Coronary artery (tissue), 2 donors: ENCODE measurements around the gene RANBP9.

Experiments used
- DNase-seq: peaks from one replicate; pipeline ENCODE4 v3.0.0-alpha.2; 2017; ENCODE audit warnings: low spot score
- H3K27ac ChIP-seq, 2 donors: fragments of 200-600 bp; sonication (generic); one replicate each; pipeline ENCODE4 v1.5.1; 2016 to 2019
- H3K4me3 ChIP-seq: fragments of 200-600 bp; sonication (generic); 2 replicates; pipeline ENCODE4 v1.5.1; 2016; ENCODE audit warnings: mild to moderate bottlenecking, moderate library complexity
- CTCF ChIP-seq: fragments of 200-600 bp; sonication (generic); IDR thresholded peaks from one replicate; pipeline ENCODE4 v1.5.1; 2019; ENCODE audit warnings: antibody characterized with exemption

RANBP9 gene

GRCh38 chr6:13641315-13641714, 70.3 kb downstream of the RANBP9 start:
- peak overlapping the region; percentile 34 to 66 for H3K27ac ChIP-seq
- no peak for TF ChIP-seq CTCF
- H3K4me3 ChIP-seq, result no peak overlapping the region
- DNase-seq, result no peak

DNA sequence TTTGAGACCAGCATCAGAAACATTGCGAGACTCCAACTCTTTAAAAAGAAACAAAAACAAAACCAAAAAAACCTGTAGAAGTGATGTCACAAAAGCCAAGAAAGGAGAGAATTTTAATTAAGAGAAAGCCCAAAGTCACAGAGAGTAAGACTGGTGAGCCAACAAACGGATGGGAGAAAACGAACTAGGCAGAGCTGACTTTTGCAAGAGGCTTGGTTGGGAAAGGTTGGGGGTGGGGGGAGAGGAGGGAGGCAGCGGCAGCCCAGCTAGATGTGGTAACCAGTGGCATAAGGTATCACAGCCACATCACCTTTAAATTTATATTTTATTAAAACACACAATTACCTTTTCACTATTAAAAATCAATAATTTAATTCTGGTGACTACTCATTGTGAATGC, 73.0 kb downstream of the RANBP9 start:
- no peak for DNase-seq
- TF ChIP-seq CTCF, result no peak
- Histone ChIP-seq H3K4me3 (no peak overlapping the region), H3K27ac (no peak overlapping the region)

- no peak overlapping the region for H3K27ac ChIP-seq
- H3K4me3 ChIP-seq, result no peak overlapping the region
- TF ChIP-seq CTCF, result no peak
Measured at GRCh38 chr6:13638014-13638413, 73.6 kb downstream of the RANBP9 start.

DNA sequence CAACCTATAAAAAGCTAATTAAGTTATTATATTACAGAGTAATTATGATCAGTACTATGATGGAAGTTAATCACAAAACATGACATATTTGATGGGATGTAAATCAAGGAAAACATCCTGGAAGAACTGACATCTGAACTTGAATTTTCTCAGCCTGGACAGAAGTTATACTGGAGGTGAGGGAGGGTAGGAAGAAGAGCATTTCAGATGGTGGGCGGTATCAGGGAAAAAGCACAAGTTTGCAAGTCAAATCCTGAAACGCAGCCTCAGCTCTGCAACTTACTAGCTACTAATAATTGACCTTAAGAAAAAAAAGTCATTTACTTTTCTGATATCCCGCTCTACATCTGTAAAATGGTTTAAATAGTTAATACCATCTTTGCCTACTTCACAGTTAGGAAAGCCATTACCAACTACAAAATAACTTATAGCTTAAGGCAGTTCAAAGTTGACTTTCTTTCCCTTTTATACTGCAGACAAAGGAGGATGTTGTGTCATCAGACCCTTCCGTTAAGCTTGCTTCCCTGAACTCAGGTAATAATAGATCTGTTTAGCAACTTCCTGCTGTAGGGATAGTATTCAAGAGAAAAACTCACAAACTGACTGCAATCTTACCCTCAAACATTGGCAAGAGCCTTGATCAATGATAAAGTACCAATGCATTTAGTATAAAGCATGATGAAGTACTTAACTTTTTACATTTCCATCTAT, 75.5 kb downstream of the RANBP9 start:
- H3K4me3 ChIP-seq, result no peak overlapping the region
- TF ChIP-seq CTCF, result no peak
- no peak for DNase-seq
- H3K27ac ChIP-seq, result no peak overlapping the region

More at GRCh38 chr6:13638014-13638413, 73.6 kb downstream of the RANBP9 start:
- no peak for DNase-seq

DNA sequence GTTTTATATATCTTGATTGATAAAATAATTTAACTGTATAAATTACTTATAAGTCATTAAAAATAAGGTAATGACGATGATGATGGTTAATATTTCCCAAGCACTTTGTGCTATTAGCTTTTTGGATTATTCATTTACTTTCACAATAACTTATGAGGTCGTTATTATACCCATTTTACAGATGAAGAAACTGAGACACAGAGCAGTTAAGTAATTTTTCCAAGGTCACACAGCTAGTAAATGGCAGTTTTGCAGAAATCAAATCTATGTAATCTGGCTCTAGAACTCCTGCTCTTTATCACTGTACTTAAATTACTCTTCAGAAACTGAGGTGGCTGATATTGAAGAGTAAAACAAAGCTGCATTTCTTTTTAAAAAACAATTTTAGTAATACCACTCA, 78.3 kb downstream of the RANBP9 start:
- TF ChIP-seq CTCF, result no peak
- Histone ChIP-seq H3K4me3 (no peak overlapping the region), H3K27ac (no peak overlapping the region)
- DNase-seq, result no peak

- Histone ChIP-seq H3K27ac (no peak overlapping the region), H3K4me3 (no peak overlapping the region)
- DNase-seq, result no peak
- no peak for TF ChIP-seq CTCF
Measured at GRCh38 chr6:13630499-13630898, 81.1 kb downstream of the RANBP9 start.

GRCh38 chr6:13629459-13630116, 82.0 kb downstream of the RANBP9 start:
- no peak for TF ChIP-seq CTCF

More at GRCh38 chr6:13629459-13630116, 82.0 kb downstream of the RANBP9 start:
- no peak for DNase-seq
- Histone ChIP-seq H3K27ac (no peak overlapping the region), H3K4me3 (no peak overlapping the region)
